NCI-H2227 (cell line): ENCODE data around the gene BAIAP3.
"Not testable (repeated sequence)": the region's sequence is repeated elsewhere in the genome, so short reads cannot be mapped to it uniquely, and the experiment has no call there.

ENCODE experiments used
- DNase-seq: peaks from one replicate; lab custom pipeline; 2025; ENCODE audit not compliant: unreplicated experiment; lab: John Stamatoyannopoulos, UW

Gene BAIAP3

GRCh38 chr16:1317479-1318267 lies 15.8 kb upstream of the BAIAP3 start:
- DNase-seq, result no peak

- DNase-seq, result no peak
These were observed 15.2 kb upstream of the BAIAP3 start for GRCh38 chr16:1318268-1318545.

GRCh38 chr16:1319041-1319440 lies 14.4 kb upstream of the BAIAP3 start:
- no peak for DNase-seq

- no peak for DNase-seq
These were observed 13.3 kb upstream of the BAIAP3 start for GRCh38 chr16:1320097-1320496.

- DNase-seq, result no peak
These were observed 12.7 kb upstream of the BAIAP3 start for GRCh38 chr16:1320658-1321240.

- no peak for DNase-seq
These were observed 11.0 kb upstream of the BAIAP3 start for GRCh38 chr16:1322407-1322806.

- DNase-seq, result no peak
These were observed 9.9 kb upstream of the BAIAP3 start for GRCh38 chr16:1323296-1324239.

GRCh38 chr16:1324286-1324826 lies 9.1 kb upstream of the BAIAP3 start:
- no peak for DNase-seq

- DNase-seq, result no peak
These were observed 8.2 kb upstream of the BAIAP3 start for GRCh38 chr16:1325261-1325660.

GRCh38 chr16:1325673-1326371 lies 7.6 kb upstream of the BAIAP3 start:
- no peak for DNase-seq

GRCh38 chr16:1326391-1326790 lies 7.1 kb upstream of the BAIAP3 start:
- no peak for DNase-seq

- DNase-seq, result no peak
These were observed 6.4 kb upstream of the BAIAP3 start for GRCh38 chr16:1326946-1327618.

GRCh38 chr16:1327619-1327947 lies 5.9 kb upstream of the BAIAP3 start:
- DNase-seq, result no peak

- DNase-seq, result not testable (repeated sequence)
These were observed 5.3 kb upstream of the BAIAP3 start for GRCh38 chr16:1328136-1328535.

GRCh38 chr16:1328961-1329360 lies 4.5 kb upstream of the BAIAP3 start:
- not testable (repeated sequence) for DNase-seq

- no peak for DNase-seq
These were observed 3.1 kb upstream of the BAIAP3 start for GRCh38 chr16:1330260-1330914.

GRCh38 chr16:1330931-1331711 lies 2.3 kb upstream of the BAIAP3 start:
- DNase-seq, result no peak

- peak; percentile 89 for DNase-seq
These were observed 1.5 kb upstream of the BAIAP3 start for GRCh38 chr16:1331712-1332617.
